Right ventricle myocardium superior (tissue), 1 donor: ENCODE results near the gene ZSWIM9. TPM values are rescaled to one million over a fixed set of nuclear protein-coding genes. Genes with fewer than 3 reads are reported as not detected.

Experiments
- total RNA-seq: library from RNA; stranded (reverse); fragmentation: NEBNext Ultra II Directional; extraction: Animal tissue kit (Norgen Biotek cat#: 25700); gene quantifications from one replicate; pipeline ENCODE4 v1.2.1, GENCODE V29; 2021
- donor health status: DM: no; HTN: yes; CAD: no; lungs with severe emphysema.

ZSWIM9 gene
- total RNA-seq, 1 donor from 2014 or later = 6.9 TPM

Other genes with a start within 250 kb of the ZSWIM9 start
- gene BSPH1, start 178.5 kb upstream of the ZSWIM9 start, total RNA-seq = not detected
- not detected for gene ELSPBP1, start 176.0 kb upstream of the ZSWIM9 start, total RNA-seq
- not detected for gene CABP5, start 126.6 kb upstream of the ZSWIM9 start, total RNA-seq
- 38.6 TPM for gene PLA2G4C, start 59.9 kb upstream of the ZSWIM9 start, total RNA-seq
- 2.4 TPM for gene LIG1, start 336 bp upstream of the ZSWIM9 start, total RNA-seq
- gene CARD8, start 85.2 kb downstream of the ZSWIM9 start, total RNA-seq = 27.1 TPM
- 0.51 TPM for gene ZNF114, start 99.4 kb downstream of the ZSWIM9 start, total RNA-seq
- 41.8 TPM for gene EMP3, start 154.9 kb downstream of the ZSWIM9 start, total RNA-seq
- 105 TPM for gene TMEM143, start 193.3 kb downstream of the ZSWIM9 start, total RNA-seq
- gene SYNGR4, start 193.7 kb downstream of the ZSWIM9 start, total RNA-seq = not detected
- 69.5 TPM for gene KDELR1, start 220.9 kb downstream of the ZSWIM9 start, total RNA-seq
- 0.54 TPM for gene GRIN2D, start 223.0 kb downstream of the ZSWIM9 start, total RNA-seq